ENCODE results near the gene ME3. TPM values are rescaled to one million over a fixed set of nuclear protein-coding genes. Genes with fewer than 3 reads are reported as not detected.

The ME3 gene
- total RNA-seq, 2 donors from 2014 or later: 62.4 to 62.5 TPM

DNA sequence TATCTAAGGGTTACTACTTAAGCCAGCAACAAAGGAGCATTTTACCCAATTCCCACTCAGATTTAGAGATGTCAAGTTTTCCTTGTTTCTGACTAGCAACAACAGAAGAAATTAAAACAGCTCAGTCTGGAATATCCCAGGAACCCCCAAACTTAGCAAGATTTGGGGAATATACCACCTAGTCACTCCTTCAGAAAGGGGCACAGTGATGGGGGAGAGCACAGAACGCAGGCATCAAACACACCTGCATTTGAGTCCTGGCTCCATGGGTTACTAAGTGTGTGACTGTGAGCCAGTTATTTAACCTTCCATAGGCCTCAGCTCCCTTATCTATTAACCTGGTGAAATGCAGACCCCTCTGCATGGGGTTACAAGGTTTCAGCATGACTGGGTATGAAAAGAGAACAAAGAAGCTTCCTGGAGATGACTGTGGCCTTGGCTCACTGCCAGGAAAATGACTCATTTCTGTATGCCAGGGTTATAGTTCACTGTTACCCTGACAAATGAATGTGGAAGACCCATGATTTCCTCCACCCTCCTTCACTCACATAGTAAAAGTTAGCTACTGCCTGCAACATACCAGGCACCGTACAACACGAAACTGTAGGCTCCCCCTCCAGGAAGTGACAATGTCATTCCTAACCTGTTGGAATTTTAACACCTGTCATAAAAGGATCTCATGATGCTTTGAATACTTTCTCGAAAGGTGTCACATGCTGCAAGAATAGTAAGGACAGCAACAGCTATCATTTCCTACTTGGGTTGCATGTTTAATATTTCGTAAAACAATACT lies 79.6 kb downstream of the ME3 start:
- DNase-seq (ENCODE audit: low spot score) (peak; percentile 53), ATAC-seq (ENCODE audit: insufficient number of reproducible peaks, low FRiP score, low read depth) (peak; percentile 53)
- no peaks in the 10 kb centered on the region for H3K36me3 ChIP-seq
- H3K9me3 ChIP-seq: no peaks in the 10 kb centered on the region
- no peaks in the 10 kb centered on the region for H3K27me3 ChIP-seq (replicated peaks; ENCODE audit: insufficient read depth)
- H3K4me1 ChIP-seq (ENCODE audit: control insufficient read depth in 1 of 2, low read depth in 2 of 2): peaks cover 25 to 39% of the 10 kb centered on the region in 2 donors
- no peak overlapping the region for H3K27ac ChIP-seq
- TF ChIP-seq, protein P1, sequence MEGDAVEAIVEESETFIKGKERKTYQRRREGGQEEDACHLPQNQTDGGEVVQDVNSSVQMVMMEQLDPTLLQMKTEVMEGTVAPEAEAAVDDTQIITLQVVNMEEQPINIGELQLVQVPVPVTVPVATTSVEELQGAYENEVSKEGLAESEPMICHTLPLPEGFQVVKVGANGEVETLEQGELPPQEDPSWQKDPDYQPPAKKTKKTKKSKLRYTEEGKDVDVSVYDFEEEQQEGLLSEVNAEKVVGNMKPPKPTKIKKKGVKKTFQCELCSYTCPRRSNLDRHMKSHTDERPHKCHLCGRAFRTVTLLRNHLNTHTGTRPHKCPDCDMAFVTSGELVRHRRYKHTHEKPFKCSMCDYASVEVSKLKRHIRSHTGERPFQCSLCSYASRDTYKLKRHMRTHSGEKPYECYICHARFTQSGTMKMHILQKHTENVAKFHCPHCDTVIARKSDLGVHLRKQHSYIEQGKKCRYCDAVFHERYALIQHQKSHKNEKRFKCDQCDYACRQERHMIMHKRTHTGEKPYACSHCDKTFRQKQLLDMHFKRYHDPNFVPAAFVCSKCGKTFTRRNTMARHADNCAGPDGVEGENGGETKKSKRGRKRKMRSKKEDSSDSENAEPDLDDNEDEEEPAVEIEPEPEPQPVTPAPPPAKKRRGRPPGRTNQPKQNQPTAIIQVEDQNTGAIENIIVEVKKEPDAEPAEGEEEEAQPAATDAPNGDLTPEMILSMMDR (IDR thresholded peaks at IDR 0.05): no peak
- no peak overlapping the region for H3K4me3 ChIP-seq

DNA sequence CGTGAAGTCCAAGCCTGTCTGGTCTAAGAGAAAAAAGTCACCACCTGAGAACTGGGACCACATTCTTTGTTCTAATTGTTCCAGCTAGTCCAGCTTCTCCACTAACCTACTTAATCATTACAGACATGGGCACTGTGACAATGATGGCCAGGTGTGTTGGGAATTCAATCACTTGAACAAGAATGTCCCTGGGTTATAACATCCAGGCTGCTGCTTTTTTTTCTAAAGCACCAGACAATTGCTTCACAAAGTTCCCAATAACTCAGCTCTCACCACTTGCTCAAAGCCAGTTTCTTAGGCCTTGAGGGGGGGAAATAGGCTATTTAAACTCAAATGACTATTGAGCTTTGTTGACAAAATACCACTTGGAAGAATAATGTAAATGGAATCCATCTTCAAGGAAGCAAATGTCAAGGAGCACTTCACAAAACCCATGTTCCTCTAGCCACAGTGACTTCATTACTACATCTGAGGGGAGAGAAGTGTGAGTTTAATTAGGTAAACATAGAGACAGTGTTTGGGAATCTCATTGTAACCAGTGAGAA lies 80.3 kb downstream of the ME3 start:
- no peak for ATAC-seq (ENCODE audit: insufficient number of reproducible peaks, low FRiP score, low read depth)
- no peak overlapping the region for H3K4me3 ChIP-seq
- H3K4me1 ChIP-seq (ENCODE audit: control insufficient read depth in 1 of 2, low read depth in 2 of 2): peaks cover 20 to 32% of the 10 kb centered on the region in 2 donors
- TF ChIP-seq, protein P1 (IDR thresholded peaks at IDR 0.05): no peak
- no peaks in the 10 kb centered on the region for H3K9me3 ChIP-seq
- DNase-seq (ENCODE audit: low spot score): no peak
- no peaks in the 10 kb centered on the region for H3K27me3 ChIP-seq (replicated peaks; ENCODE audit: insufficient read depth)
- H3K36me3 ChIP-seq: no peaks in the 10 kb centered on the region
- H3K27ac ChIP-seq: no peak overlapping the region

- H3K9me3 ChIP-seq: no peaks in the 10 kb centered on the region
- ATAC-seq (ENCODE audit: insufficient number of reproducible peaks, low FRiP score, low read depth) (no peak), DNase-seq (ENCODE audit: low spot score) (no peak)
- TF ChIP-seq, protein P1 (IDR thresholded peaks at IDR 0.05): no peak
- H3K4me3 ChIP-seq: no peak overlapping the region
- peaks cover 15 to 27% of the 10 kb centered on the region in 2 donors for H3K4me1 ChIP-seq (ENCODE audit: control insufficient read depth in 1 of 2, low read depth in 2 of 2)
- no peak overlapping the region for H3K27ac ChIP-seq
- no peaks in the 10 kb centered on the region for H3K36me3 ChIP-seq
- no peaks in the 10 kb centered on the region for H3K27me3 ChIP-seq (replicated peaks; ENCODE audit: insufficient read depth)
Measured at GRCh38 chr11:86591631-86592030, 80.8 kb downstream of the ME3 start.

DNA sequence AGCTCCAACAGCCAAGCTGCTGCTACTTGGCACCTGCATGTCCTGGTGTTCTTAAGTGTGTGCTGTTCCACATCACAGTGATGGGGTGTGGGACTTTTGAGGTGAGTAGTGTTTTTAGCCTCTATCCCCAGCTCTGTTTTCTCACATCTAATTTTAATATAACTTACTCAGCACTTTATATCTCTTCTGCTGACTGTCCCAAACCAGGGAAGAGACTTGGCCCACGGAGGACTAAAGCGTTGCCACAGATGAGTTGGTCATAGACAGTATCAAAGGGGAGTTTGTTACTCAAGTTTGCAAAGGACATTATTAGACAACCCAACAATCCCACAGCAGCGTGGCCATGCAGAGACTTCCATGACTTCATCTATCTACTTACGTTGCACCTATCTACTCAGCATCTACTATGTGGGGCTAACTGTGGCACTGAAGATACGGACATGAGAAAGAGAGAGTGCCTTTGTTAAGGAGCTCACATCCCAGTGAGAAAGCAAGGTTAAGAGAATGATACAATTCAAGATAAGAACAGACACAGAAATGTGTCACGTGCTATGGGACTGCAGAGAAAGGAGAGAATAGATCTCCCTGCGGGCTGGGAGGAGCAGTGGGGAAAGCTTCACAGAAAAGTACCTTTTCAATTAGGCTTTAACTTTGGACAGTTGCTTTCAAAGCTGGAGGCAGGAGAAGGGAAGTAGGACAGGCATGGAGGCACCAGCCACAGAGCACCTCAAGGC lies 82.4 kb downstream of the ME3 start:
- ATAC-seq (ENCODE audit: insufficient number of reproducible peaks, low FRiP score, low read depth): no peak
- no peaks in the 10 kb centered on the region for H3K9me3 ChIP-seq
- no peak overlapping the region for H3K4me3 ChIP-seq
- H3K36me3 ChIP-seq: no peaks in the 10 kb centered on the region
- peaks cover 15 to 23% of the 10 kb centered on the region in 2 donors for H3K4me1 ChIP-seq (ENCODE audit: control insufficient read depth in 1 of 2, low read depth in 2 of 2)
- no peaks in the 10 kb centered on the region for H3K27me3 ChIP-seq (replicated peaks; ENCODE audit: insufficient read depth)
- DNase-seq (ENCODE audit: low spot score): no peak
- no peak overlapping the region for H3K27ac ChIP-seq
- TF ChIP-seq, protein P1 (IDR thresholded peaks at IDR 0.05): no peak

- Histone ChIP-seq H3K9me3 (no peaks in the 10 kb centered on the region), H3K36me3 (no peaks in the 10 kb centered on the region), H3K27me3 (replicated peaks; ENCODE audit: insufficient read depth) (no peaks in the 10 kb centered on the region), H3K4me1 (ENCODE audit: control insufficient read depth in 1 of 2, low read depth in 2 of 2) (peaks cover 15 to 23% of the 10 kb centered on the region in 2 donors), H3K4me3 (no peak overlapping the region), H3K27ac (peak overlapping the region in 1 of 2 donors; percentile 23)
- TF ChIP-seq, protein P1 (IDR thresholded peaks at IDR 0.05): no peak
- DNase-seq (ENCODE audit: low spot score) (no peak), ATAC-seq (ENCODE audit: insufficient number of reproducible peaks, low FRiP score, low read depth) (no peak)
Measured at GRCh38 chr11:86589204-86589603, 83.2 kb downstream of the ME3 start.

Data from thoracic aorta (tissue), 2 donors.